Measurements from ENCODE around the gene AMPD2.
"Not testable (repeated sequence)": the region's sequence is repeated elsewhere in the genome, so short reads cannot be mapped to it uniquely, and the experiment has no call there.

The AMPD2 gene

DNA sequence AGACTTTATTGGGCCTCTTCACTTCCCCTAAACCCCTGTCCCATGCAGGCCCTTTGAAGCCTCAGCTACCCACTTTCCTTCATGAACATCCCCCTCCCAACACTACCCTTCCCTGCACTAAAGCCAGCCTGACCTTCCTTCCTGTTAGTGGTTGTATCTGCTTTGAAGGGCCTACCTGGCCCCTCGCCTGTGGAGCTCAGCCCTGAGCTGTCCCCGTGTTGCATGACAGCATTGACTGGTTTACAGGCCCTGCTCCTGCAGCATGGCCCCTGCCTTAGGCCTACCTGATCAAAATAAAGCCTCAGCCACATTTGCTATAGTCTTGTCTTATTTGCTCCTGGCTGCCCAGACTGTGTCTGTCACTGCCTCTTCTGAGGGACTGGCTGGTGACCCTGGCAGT, 41.8 kb downstream of the AMPD2 start:
- no peak overlapping the region for H3K4me3 ChIP-seq (ENCODE audit: low read depth, low read length)
- no peak for DNase-seq (ENCODE audit: low read depth)

DNA sequence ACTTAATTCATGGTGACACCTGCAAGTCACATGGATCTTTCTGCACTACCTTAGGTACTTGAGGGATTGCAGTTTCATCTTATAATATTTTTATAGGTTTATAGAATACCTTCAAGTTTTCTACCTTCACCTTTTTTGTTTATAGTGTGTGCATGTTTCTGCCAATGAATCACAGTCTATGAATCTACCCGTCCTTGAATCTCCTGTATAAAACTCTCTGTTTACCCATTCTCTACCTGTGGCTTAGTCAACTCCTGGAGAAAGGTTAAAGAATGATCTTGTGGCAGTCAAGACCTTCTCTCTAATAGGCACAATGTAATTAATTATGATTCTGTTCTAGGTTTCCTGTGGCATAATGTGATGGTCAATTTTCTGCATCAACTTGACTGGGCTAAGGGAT, 45.0 kb downstream of the AMPD2 start:
- H3K4me3 ChIP-seq (ENCODE audit: low read depth, low read length): no peak overlapping the region
- no peak for DNase-seq (ENCODE audit: low read depth)
- TF ChIP-seq, protein P1, sequence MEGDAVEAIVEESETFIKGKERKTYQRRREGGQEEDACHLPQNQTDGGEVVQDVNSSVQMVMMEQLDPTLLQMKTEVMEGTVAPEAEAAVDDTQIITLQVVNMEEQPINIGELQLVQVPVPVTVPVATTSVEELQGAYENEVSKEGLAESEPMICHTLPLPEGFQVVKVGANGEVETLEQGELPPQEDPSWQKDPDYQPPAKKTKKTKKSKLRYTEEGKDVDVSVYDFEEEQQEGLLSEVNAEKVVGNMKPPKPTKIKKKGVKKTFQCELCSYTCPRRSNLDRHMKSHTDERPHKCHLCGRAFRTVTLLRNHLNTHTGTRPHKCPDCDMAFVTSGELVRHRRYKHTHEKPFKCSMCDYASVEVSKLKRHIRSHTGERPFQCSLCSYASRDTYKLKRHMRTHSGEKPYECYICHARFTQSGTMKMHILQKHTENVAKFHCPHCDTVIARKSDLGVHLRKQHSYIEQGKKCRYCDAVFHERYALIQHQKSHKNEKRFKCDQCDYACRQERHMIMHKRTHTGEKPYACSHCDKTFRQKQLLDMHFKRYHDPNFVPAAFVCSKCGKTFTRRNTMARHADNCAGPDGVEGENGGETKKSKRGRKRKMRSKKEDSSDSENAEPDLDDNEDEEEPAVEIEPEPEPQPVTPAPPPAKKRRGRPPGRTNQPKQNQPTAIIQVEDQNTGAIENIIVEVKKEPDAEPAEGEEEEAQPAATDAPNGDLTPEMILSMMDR (conservative IDR thresholded peaks at IDR 0.05; ENCODE audit: low read depth, low read length): no peak

More for the DNA sequence above, 41.8 kb downstream of the AMPD2 start:
- TF ChIP-seq, protein P1 (conservative IDR thresholded peaks at IDR 0.05; ENCODE audit: low read depth, low read length): no peak

DNA sequence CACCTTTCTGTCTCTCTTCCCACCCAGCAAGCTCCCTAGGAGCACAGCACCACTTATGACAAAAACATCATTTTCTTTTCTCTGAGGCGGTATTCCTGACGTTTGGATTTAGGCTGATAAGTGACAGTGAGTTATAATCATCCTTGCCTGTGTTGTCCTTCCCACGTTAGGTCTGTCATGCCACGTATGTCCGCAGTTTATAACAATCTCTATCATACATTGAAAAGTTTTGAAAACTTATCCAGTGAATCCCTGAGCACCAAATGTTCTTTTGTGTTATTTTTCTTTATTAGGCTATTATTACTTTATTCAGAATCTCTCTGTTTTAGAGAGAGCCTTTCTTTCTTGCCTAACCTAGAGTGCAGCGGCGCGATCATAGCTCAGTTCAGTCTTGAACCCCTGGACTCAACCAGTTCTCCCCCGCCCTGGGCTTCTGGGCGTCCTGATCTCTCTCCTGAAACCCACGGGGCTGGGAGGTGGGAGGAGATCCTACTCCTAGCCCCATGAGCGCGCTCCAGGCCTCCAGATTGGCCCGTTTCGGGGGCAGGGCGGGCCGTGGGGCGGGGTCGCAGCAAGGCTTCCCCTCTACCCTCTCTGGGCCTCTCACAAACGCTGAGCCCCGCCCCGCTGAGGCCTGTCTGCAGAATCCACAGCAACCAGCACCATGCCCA, 48.0 kb downstream of the AMPD2 start, which contains the start of gene GSTM2:
GSTM2 (plus strand) TSS at position 606 of the 671 bp plus-strand sequence; CDS start at position 665, 59 bp downstream.
- TF ChIP-seq, protein P1 (conservative IDR thresholded peaks at IDR 0.05; ENCODE audit: low read depth, low read length): no peak
- H3K4me3 ChIP-seq (ENCODE audit: low read depth, low read length): peak within 1 kb of the TSS; percentile 62
- DNase-seq (ENCODE audit: low read depth): peak; percentile 89

DNA sequence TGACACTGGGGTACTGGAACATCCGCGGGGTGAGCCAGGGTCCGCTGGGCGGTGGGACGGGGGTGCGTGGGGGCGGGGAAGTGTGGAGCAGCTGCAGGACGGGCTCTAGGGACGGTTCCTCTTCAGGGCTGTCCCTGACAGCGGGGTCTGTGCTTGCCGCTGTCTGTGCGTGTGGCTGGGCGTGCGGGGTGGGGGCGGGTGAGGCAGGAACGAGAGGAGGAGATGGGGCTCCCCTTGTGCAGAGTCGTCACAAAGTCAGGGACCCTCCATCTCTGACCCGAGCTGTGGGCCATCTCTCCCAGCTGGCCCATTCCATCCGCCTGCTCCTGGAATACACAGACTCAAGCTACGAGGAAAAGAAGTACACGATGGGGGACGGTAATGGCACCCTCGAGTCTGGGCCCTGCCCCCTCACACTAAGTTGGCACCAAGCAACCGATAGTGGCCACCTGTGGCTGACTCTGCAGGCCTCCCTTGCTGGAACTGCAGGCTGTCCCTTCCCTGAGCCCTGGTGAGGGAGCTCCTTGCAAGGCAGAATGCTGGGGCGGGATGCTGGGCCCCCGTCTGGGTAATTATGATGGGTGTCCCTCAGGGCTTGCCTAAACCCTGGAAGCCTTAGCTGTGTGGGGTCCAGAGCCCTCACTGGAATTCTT, 48.6 kb downstream of the AMPD2 start:
- no peak for DNase-seq (ENCODE audit: low read depth)
- peak overlapping the region; percentile 62 for H3K4me3 ChIP-seq (ENCODE audit: low read depth, low read length)
- TF ChIP-seq, protein P1 (conservative IDR thresholded peaks at IDR 0.05; ENCODE audit: low read depth, low read length): no peak

DNA sequence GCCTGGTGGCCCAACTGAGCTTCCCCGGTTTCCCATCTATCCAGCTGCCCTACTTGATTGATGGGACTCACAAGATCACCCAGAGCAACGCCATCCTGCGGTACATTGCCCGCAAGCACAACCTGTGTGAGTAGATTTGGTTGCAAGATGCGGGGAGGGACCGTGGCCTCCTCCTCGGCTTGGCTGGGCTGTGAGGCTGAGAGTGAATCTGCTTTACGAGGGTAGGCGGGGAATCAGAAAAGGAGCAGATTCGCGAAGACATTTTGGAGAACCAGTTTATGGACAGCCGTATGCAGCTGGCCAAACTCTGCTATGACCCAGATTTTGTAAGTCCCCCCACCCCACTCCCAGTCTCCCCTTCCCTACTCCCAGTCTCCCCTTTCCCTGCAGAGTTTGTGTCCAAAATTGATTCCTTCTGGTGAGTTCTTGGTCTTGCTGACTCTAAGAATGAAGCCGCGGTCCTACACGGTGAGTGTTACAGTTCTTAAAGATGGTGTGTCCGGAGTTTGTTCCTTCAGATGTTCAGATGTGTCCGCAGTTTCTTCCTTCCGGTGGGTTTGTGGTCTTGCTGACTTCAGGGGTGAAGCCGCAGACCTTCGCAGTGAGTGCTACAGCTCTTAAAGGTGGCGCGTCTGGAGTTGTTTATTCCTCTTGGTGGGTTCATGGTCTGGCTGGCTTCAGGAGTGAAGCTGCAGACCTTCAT, 49.8 kb downstream of the AMPD2 start:
- DNase-seq (ENCODE audit: low read depth): no peak

DNA sequence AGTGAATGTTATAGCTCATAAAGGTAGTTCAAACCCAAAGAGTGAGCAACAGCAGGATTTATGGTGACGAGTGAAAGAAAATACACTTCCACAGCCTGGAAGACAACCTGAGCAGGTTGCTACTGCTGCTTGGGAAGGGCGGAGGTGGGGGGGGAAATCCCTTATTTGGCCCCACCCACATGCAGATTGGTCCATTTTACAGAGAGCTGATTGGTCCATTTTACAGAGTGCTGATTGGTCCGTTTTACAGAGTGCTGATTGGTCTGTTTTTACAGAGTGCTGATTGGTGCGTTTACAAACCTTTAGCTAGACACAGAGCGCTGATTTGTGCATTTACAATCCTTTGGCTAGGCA, 50.3 kb downstream of the AMPD2 start:
- DNase-seq (ENCODE audit: low read depth); H3K4me3 ChIP-seq (ENCODE audit: low read depth, low read length): not testable (repeated sequence)

More for the DNA sequence above, 49.8 kb downstream of the AMPD2 start:
- TF ChIP-seq, protein P1 (conservative IDR thresholded peaks at IDR 0.05; ENCODE audit: low read depth, low read length): no peak
- H3K4me3 ChIP-seq (ENCODE audit: low read depth, low read length): no peak overlapping the region

DNA sequence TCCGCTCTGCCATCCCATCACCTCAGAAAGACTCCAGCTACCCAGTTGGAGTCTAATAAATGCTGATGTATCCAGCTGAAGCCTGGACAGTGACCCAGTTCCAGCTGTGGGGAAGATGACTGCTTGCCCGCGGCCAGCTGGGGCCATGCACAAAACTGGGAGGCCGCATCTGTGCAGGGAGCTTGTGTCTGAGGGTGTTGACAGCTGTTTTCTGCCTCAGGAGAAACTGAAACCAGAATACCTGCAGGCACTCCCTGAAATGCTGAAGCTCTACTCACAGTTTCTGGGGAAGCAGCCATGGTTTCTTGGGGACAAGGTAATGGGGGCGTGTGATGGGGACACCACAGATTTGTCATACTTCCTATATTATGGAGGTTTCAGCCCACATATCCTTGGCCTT, 51.4 kb downstream of the AMPD2 start:
- H3K4me3 ChIP-seq (ENCODE audit: low read depth, low read length): no peak overlapping the region
- DNase-seq (ENCODE audit: low read depth): no peak
- TF ChIP-seq, protein P1 (conservative IDR thresholded peaks at IDR 0.05; ENCODE audit: low read depth, low read length): no peak

DNA sequence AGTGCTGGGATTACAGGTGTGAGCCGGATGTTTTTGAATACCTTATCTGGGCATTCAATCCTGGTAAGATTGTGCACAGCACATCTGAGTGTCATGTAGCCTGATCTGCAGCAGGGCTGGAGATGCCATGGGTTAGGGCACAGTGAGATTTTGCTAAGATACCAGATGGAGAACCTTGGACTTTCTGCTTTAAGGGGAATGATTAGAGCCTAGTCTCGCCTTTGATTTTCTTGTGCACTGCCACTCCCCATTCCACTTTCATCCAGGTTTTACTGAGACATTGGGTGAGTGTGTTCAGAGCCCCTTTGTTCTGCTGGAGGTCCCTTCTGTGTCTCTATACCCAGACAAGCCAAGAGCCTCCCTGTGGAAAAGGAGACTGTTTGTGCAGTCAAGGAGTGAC, 54.2 kb downstream of the AMPD2 start:
- not testable (repeated sequence) for DNase-seq (ENCODE audit: low read depth); H3K4me3 ChIP-seq (ENCODE audit: low read depth, low read length)

DNA sequence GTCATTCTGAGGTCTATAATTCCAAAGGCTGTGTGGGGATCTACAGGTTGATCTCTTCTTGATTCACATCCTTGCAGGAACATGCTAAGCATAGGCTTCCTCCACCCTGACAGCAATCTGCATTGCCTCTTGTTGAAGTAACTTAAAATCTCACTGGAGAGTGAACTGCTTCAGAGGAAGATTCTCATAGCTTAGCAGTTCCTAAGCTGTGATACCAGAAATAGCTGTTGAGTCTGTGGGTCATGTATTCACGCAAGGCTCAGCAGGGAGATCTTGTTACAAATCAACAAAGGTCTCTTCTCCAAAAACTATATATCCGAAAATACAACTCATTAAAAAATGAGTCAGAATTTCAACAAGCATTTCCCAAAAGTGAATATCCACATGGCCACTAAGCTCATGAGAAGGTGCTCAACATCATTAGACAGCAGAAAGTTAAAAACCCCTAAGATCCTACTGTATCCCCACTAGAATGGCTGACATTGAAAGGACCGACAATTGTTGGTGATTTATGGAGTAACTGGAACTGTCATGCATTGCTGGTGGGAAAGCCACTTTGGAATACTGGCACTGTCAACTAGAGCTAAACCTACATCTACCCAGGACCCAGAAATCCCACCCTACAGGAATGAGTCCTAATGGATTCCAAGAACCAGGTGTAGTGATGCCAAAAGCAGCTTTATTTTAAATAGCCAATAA, 57.2 kb downstream of the AMPD2 start:
- not testable (repeated sequence) for H3K4me3 ChIP-seq (ENCODE audit: low read depth, low read length)

More for the DNA sequence above, 57.2 kb downstream of the AMPD2 start:
- DNase-seq (ENCODE audit: low read depth): peak; percentile 12
